ENCODE results near the gene DMPK. TPM values are rescaled to one million over a fixed set of nuclear protein-coding genes. Genes with fewer than 3 reads are reported as not detected.

Gene DMPK
- total and polyA plus RNA-seq, 9 of the 15 experiments (the other 6 are each of a cell fraction or from before 2014, with no cell fraction given) = 0.24 to 31.3 (median 7.3) TPM

- TF ChIP-seq ZNF584 (CRISPR knock-in tag; IDR thresholded peaks at IDR 0.05; ENCODE audit: low read depth) = no peak
- no peak for TF ChIP-seq SETDB1 (IDR thresholded peaks at IDR 0.05; ENCODE audit: low read length)
- no peak for TF ChIP-seq ZFP91 (CRISPR knock-in tag; IDR thresholded peaks at IDR 0.05)
- no peak for TF ChIP-seq ARID3B (CRISPR knock-in tag; IDR thresholded peaks at IDR 0.05; ENCODE audit: borderline replicate concordance)
- TF ChIP-seq MTA2 (IDR thresholded peaks at IDR 0.05; ENCODE audit: low read depth) = 0 out of 2 replicates have a peak, but pooled peaks have one; percentile 28
- TF ChIP-seq ZNF592 (IDR thresholded peaks at IDR 0.05) = no peak
- TF ChIP-seq GATAD2B (IDR thresholded peaks at IDR 0.05; ENCODE audit: borderline replicate concordance) = no peak
- no peak for TF ChIP-seq ATF6 (CRISPR knock-in tag; IDR thresholded peaks at IDR 0.05)
- TF ChIP-seq ZKSCAN8 (CRISPR knock-in tag; IDR thresholded peaks at IDR 0.05) = no peak
- no peak for TF ChIP-seq KLF1 (tag; IDR thresholded peaks at IDR 0.05)
- no peak for TF ChIP-seq SMAD2 (IDR thresholded peaks at IDR 0.05; ENCODE audit: low read depth, low read length)
- 0 out of 4 replicates have a peak, but pooled peaks of 1 of the 2 experiments have one; percentile 23 for TF ChIP-seq MLLT1 (IDR thresholded peaks at IDR 0.05)
- TF ChIP-seq ZNF274 (IDR thresholded peaks at IDR 0.05; ENCODE audit: borderline replicate concordance, low read depth, low read length) = no peak
- TF ChIP-seq CCAR2 (IDR thresholded peaks at IDR 0.05; ENCODE audit: low read depth, low read length) = no peak
- TF ChIP-seq NBN (IDR thresholded peaks at IDR 0.05; ENCODE audit: low read depth) = no peak; the same call in 1 of the 2 replicates
- peak; percentile 89 for TF ChIP-seq MEIS2 (IDR thresholded peaks at IDR 0.05; ENCODE audit: partially characterized antibody)
These were observed 2.8 kb downstream of the DMPK start (continued) for GRCh38 chr19:45779231-45780145.

All from K562 (cell line).